Activated CD4-positive, alpha-beta T cell treated with anti-CD3 and anti-CD28 coated beads for 24 hours (primary cell): ENCODE results near the gene ACSM5.
"Not testable (repeated sequence)": the region's sequence is repeated elsewhere in the genome, so short reads cannot be mapped to it uniquely, and the experiment has no call there.

Source experiments
- DNase-seq, 2 donors: peaks; one replicate each; pipeline ENCODE4 v3.0.0-alpha.2; 2020; ENCODE audit warnings: low read depth in 2 of 2

Gene ACSM5

GRCh38 chr16:20451364-20451763 lies 42.0 kb downstream of the ACSM5 start, which contains the start of gene ACSM2A:
Gene ACSM2A, plus strand, starts transcription at chr16:20451521. Its CDS starts 8,594 bp downstream, at chr16:20460115.
- DNase-seq: not testable (repeated sequence)

GRCh38 chr16:20453633-20454032 lies 44.3 kb downstream of the ACSM5 start:
- DNase-seq: not testable (repeated sequence)

- not testable (repeated sequence) for DNase-seq
These were observed 49.9 kb downstream of the ACSM5 start for GRCh38 chr16:20459227-20459626.

DNA sequence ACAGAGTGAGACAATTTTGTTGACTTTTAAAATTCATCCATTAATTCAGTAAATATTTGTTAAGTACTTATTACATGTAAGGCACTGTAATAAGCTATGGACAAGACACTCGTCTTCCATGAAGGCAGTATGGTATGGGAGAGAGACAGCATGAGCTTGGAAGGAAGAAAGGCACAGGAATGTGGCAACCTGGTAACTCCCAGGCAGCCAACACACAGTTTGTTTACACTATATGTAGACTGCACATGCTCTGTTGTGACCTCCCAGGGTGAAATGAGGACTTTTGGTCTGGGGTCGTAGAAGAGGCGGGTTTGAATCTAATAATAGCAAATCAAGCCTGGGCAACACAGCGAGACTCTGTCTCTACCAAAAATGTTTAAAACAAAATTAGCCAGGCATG lies 51.0 kb downstream of the ACSM5 start:
- DNase-seq: not testable (repeated sequence)

GRCh38 chr16:20468954-20469353 lies 59.6 kb downstream of the ACSM5 start:
- DNase-seq: not testable (repeated sequence)

DNA sequence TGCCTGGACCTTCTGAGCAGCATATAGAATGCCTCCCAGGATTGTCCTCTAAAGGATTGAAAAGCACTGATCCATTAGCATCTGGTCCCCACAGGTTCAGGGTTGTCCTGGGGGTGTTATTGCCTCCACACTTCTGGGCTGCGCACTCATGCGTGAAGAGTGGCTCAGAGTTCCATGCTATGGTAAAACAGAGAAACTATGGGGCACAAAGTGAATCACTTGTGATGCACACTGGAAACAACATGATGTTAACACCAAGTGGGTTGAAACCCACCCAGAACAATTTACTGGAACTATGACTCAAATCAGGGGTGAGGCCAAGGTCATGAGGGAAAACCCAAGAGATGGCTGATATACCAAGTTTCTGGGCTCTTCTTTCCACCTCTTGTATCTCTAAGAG lies 60.6 kb downstream of the ACSM5 start:
- not testable (repeated sequence) for DNase-seq

- not testable (repeated sequence) for DNase-seq
These were observed 61.4 kb downstream of the ACSM5 start for GRCh38 chr16:20470732-20471131.

DNA sequence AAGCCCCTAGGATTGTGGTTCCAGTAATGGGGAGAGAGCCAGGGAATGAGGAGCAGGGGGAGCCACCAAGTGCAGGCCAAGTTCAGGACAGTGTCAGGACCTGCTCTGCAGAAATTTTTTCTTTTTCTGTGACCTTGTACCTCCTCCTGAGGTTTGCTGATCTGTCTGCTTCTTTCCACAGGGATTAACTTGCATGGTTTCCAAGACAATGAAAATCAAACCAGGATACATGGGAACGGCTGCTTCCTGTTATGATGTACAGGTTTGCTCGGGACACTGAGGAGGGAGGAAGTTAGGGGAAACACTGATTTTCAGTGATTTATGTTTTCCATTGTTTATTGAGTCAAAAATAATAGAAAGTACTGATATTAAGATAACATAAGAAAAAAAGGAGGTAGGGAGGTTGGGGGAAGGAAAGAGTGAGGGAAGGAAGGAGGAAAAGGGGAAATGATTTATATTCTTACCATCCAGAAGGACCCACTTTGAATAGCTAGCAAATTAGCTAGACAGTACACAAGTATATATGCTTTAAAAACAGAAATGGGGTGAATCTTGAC lies 67.9 kb downstream of the ACSM5 start:
- not testable (repeated sequence) for DNase-seq

GRCh38 chr16:20483989-20484388 lies 74.7 kb downstream of the ACSM5 start:
- DNase-seq: not testable (repeated sequence)

DNA sequence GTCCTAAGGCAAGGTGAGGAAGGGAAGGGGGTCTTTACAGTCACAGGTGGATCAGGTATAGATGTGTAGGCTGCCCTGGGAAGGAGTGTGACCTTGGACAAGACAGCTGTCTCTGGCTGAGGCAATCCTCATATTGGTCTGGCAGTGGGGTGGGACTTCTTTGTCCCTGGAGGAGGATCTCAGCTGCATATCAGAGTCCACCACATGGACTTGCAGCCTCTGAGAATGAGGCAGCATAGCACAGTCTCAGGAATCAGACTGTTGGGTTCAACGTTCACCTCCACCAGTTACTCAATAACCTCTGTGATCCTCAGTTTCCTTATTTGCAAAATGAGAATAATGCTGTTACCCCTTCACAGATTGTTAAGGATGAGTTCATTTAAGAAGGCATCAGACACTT lies 75.4 kb downstream of the ACSM5 start:
- DNase-seq: no peak

- DNase-seq: no peak
These were observed 76.1 kb downstream of the ACSM5 start for GRCh38 chr16:20485408-20485807.
